K562 (cell line): Measurements from ENCODE around the gene LSM8. TPM values are rescaled to one million over a fixed set of nuclear protein-coding genes. Genes with fewer than 3 reads are reported as not detected.

Experiments
- C11orf30 ChIP-seq: fragments of 450-650 bp; IDR thresholded peaks from 2 replicates; pipeline ENCODE4 v1.6.1; 2016; ENCODE audit warnings: low read depth, mild to moderate bottlenecking
- GMEB1 ChIP-seq: fragments of 250-450 bp; sonication (Bioruptor Pico); IDR thresholded peaks from 2 replicates; pipeline ENCODE4 v1.4.0; 2020; ENCODE audit warnings: mild to moderate bottlenecking
- PURB ChIP-seq: sonication (generic); formaldehyde crosslinking; IDR thresholded peaks from 2 replicates; pipeline ENCODE4 v1.9.0; 2021; ENCODE audit warnings: low read depth, mild to moderate bottlenecking, missing genetic modification reagents
- REST ChIP-seq, 2 experiments: fragments of 450-650 bp; formaldehyde crosslinking in 1 of 2; IDR thresholded peaks; 2 replicates each; pipeline versions ENCODE4 v1.4.0 to v1.6.1; 2014 to 2020; ENCODE audit warnings: mild to moderate bottlenecking in 2 of 2, borderline replicate concordance in 1 of 2, low read depth in 1 of 2
- RNF219 ChIP-seq: fragments of 250-450 bp; sonication (Bioruptor Pico); IDR thresholded peaks from 2 replicates; pipeline ENCODE4 v1.5.0; 2022; ENCODE audit warnings: mild to moderate bottlenecking
- SPI1 ChIP-seq: IDR thresholded peaks from 2 replicates; pipeline ENCODE4 v1.6.1; 2011; ENCODE audit warnings: low read depth, low read length, control low read depth, borderline replicate concordance
- TAF15 ChIP-seq: fragments of 200-400 bp; formaldehyde crosslinking; IDR thresholded peaks from 2 replicates; pipeline ENCODE4 v1.6.1; 2017; ENCODE audit warnings: mild to moderate bottlenecking, low read depth, low read length, moderate library complexity
- ZNF143 ChIP-seq: sonication (generic); formaldehyde crosslinking; IDR thresholded peaks from 2 replicates; pipeline ENCODE4 v1.9.0; 2022; ENCODE audit warnings: mild to moderate bottlenecking, missing genetic modification reagents
- ZNF316 ChIP-seq: fragments of 450-650 bp; IDR thresholded peaks from 2 replicates; pipeline ENCODE4 v1.6.1; 2016
- ZNF592 ChIP-seq: fragments of 450-650 bp; IDR thresholded peaks from 2 replicates; pipeline ENCODE4 v1.6.1; 2017; ENCODE audit warnings: antibody characterized with exemption, mild to moderate bottlenecking
- polyA plus RNA-seq, 8 experiments: library from polyadenylated mRNA; depleted of rRNA in 4 of 8; stranded (reverse) in 5 of 8; unstranded in 3 of 8; fragments of >200 nt; fragmentation: Nextera tagmentation in 2 of 8; fragmentation: Illumina TruSeq in 1 of 8; extraction: Ambion mirVana in 2 of 8; extraction: Trizol in 1 of 8; gene quantifications; 2 replicates each; pipeline versions ENCODE4 v1.2.1 to v1.2.3, GENCODE V29; 2011 to 2014; ENCODE audit warnings: inconsistent platforms in 1 of 8, missing spikeins in 1 of 8
- total RNA-seq, 7 experiments: library from RNA; depleted of rRNA in 6 of 7; stranded (reverse); fragments of >200 nt in 6 of 7; fragmentation: Illumina TruSeq in 2 of 7; extraction: Trizol in 2 of 7; gene quantifications; 2 replicates each; pipeline versions ENCODE4 v1.2.1 to v1.2.3, GENCODE V29; 2011 to 2021; ENCODE audit warnings: low replicate concordance in 1 of 7

The LSM8 gene
- total and polyA plus RNA-seq, 9 of the 15 experiments (the other 6 are each of a cell fraction or from before 2014, with no cell fraction given): 81.5 to 340 (median 180) TPM

GRCh38 chr7:118183786-118184564 is at the start of gene LSM8 (continued):
- TF ChIP-seq REST (IDR thresholded peaks at IDR 0.05; ENCODE audit: borderline replicate concordance): peak; percentile 77
- TF ChIP-seq REST (CRISPR knock-in tag; IDR thresholded peaks at IDR 0.05; ENCODE audit: low read depth): peak; percentile 83; the same call in 1 of the 2 replicates
- TF ChIP-seq ZNF592: no peak
- TF ChIP-seq RNF219 (CRISPR knock-in tag): no peak
- no peak for TF ChIP-seq ZNF143 (CRISPR knock-in tag)
- TF ChIP-seq ZNF316: peak; percentile 51
- peak; percentile 68; the same call in 1 of the 2 replicates for TF ChIP-seq C11orf30
- no peak for TF ChIP-seq TAF15
- no peak; the same call in none of the 2 replicates for TF ChIP-seq GMEB1 (CRISPR knock-in tag)
- TF ChIP-seq PURB (CRISPR knock-in tag): no peak
- no peak for TF ChIP-seq SPI1
